Breast epithelium (tissue), 3 donors: ENCODE measurements around the gene DDX56.

ENCODE experiments used
- CTCF ChIP-seq, 3 donors: fragments of 450-650 bp; IDR thresholded peaks; one replicate each; pipeline ENCODE4 v1.5.1; 2016 to 2017; ENCODE audit warnings: antibody characterized with exemption in 3 of 3, mild to moderate bottlenecking in 3 of 3, moderate library complexity in 3 of 3
- POLR2A ChIP-seq: fragments of 450-650 bp; IDR thresholded peaks from one replicate; pipeline ENCODE4 v1.6.1; 2016; ENCODE audit warnings: antibody characterized with exemption, mild to moderate bottlenecking, moderate library complexity

DNA sequence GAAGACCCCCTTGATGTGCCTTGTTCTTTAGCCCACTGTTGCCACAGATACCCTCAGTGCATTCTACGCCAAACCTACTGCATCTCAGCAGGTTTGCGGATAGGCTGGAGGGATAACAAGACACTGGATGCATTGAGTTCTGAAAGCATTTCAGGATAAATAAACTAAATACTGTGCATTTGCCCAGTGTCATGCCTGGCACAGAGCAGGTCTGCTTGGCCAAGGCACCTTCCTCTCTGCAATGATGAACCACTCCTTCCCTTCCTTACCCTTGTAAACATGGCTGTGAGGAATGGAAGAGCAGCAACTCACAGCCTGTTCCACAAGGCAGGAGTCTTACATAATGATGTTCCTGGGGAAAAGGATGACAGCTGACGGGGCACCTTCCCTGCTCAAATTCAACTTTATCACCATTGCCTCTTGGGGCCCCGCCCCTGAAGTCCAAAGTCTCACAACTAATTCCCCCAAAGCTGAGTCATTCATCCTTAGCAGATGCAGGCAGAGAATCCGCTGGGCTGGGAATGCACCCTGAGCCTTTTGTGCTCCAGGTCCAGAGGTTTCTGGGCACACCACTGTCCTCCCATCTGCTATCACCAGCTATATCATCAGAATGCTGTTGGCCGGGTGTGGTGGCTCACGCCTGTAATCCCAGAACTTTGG is 11.6 kb downstream of the DDX56 start:
- no peak for TF ChIP-seq CTCF (IDR thresholded peaks at IDR 0.05)
- no peak for TF ChIP-seq POLR2A
